ENCODE results near the gene IL10RB. TPM values are rescaled to one million over a fixed set of nuclear protein-coding genes. Genes with fewer than 3 reads are reported as not detected.
A peak's percentile ranks its signal among the peaks of the same experiment; 100 is the strongest.

Gene IL10RB
- total and polyA plus RNA-seq, 2 of the 13 experiments (the other 11 are each of a cell fraction or from before 2014, with no cell fraction given): 17.4 to 18.2 TPM

- TF ChIP-seq, protein P1, sequence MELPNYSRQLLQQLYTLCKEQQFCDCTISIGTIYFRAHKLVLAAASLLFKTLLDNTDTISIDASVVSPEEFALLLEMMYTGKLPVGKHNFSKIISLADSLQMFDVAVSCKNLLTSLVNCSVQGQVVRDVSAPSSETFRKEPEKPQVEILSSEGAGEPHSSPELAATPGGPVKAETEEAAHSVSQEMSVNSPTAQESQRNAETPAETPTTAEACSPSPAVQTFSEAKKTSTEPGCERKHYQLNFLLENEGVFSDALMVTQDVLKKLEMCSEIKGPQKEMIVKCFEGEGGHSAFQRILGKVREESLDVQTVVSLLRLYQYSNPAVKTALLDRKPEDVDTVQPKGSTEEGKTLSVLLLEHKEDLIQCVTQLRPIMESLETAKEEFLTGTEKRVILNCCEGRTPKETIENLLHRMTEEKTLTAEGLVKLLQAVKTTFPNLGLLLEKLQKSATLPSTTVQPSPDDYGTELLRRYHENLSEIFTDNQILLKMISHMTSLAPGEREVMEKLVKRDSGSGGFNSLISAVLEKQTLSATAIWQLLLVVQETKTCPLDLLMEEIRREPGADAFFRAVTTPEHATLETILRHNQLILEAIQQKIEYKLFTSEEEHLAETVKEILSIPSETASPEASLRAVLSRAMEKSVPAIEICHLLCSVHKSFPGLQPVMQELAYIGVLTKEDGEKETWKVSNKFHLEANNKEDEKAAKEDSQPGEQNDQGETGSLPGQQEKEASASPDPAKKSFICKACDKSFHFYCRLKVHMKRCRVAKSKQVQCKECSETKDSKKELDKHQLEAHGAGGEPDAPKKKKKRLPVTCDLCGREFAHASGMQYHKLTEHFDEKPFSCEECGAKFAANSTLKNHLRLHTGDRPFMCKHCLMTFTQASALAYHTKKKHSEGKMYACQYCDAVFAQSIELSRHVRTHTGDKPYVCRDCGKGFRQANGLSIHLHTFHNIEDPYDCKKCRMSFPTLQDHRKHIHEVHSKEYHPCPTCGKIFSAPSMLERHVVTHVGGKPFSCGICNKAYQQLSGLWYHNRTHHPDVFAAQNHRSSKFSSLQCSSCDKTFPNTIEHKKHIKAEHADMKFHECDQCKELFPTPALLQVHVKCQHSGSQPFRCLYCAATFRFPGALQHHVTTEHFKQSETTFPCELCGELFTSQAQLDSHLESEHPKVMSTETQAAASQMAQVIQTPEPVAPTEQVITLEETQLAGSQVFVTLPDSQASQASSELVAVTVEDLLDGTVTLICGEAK (IDR thresholded peaks at IDR 0.05): no peak
- TF ChIP-seq, protein P1 (CRISPR knock-in tag; IDR thresholded peaks at IDR 0.05): no peak
- TF ChIP-seq GABPB1 (CRISPR knock-in tag; IDR thresholded peaks at IDR 0.05): 0 out of 2 replicates have a peak, but pooled peaks have one; percentile 6
- no peak for TF ChIP-seq ZNF549 (CRISPR knock-in tag; IDR thresholded peaks at IDR 0.05)
- TF ChIP-seq TCF12 (IDR thresholded peaks at IDR 0.05): no peak
- no peak for TF ChIP-seq TCF12 (CRISPR knock-in tag; IDR thresholded peaks at IDR 0.05)
- peak; percentile 62; the same call in 1 of the 2 replicates for TF ChIP-seq HOXA9 (CRISPR knock-in tag; IDR thresholded peaks at IDR 0.05; ENCODE audit: borderline replicate concordance)
- TF ChIP-seq SMAD9 (CRISPR knock-in tag; IDR thresholded peaks at IDR 0.05): no peak
- TF ChIP-seq NRL (CRISPR knock-in tag; IDR thresholded peaks at IDR 0.05; ENCODE audit: borderline replicate concordance): no peak
- TF ChIP-seq NFATC3 (CRISPR knock-in tag; IDR thresholded peaks at IDR 0.05): no peak
- TF ChIP-seq SIX1 (CRISPR knock-in tag; IDR thresholded peaks at IDR 0.05; ENCODE audit: borderline replicate concordance): no peak
- no peak for TF ChIP-seq ZNF280D (CRISPR knock-in tag; IDR thresholded peaks at IDR 0.05)
- TF ChIP-seq HOXA5 (CRISPR knock-in tag; IDR thresholded peaks at IDR 0.05): no peak
- no peak; the same call in 1 of the 2 replicates for TF ChIP-seq ZNF572 (CRISPR knock-in tag; IDR thresholded peaks at IDR 0.05)
These were observed 35.4 kb upstream of the IL10RB start (continued) for GRCh38 chr21:33230545-33231324.
